ENCODE results near the gene TPGS1. TPM values are rescaled to one million over a fixed set of nuclear protein-coding genes. Genes with fewer than 3 reads are reported as not detected.

The TPGS1 gene
- total and polyA plus RNA-seq, 2 experiments from 2014 or later, result 56.2 to 67.1 TPM

- no peak overlapping the region for H3K4me3 ChIP-seq
- TF ChIP-seq CTCF (IDR thresholded peaks at IDR 0.05; ENCODE audit: low read depth, low read length), result no peak
- no peaks in the 10 kb centered on the region for H3K36me3 ChIP-seq
- H3K4me1 ChIP-seq (ENCODE audit: low read depth), result no peaks in the 10 kb centered on the region
- H3K27ac ChIP-seq, result no peak overlapping the region
- no peaks in the 10 kb centered on the region for H3K9me3 ChIP-seq (ENCODE audit: low read depth)
- DNase-seq (ENCODE audit: low read depth in 1 of 2, low spot score in 1 of 2), result no peak
- H3K27me3 ChIP-seq, result no peaks in the 10 kb centered on the region
Observed at GRCh38 chr19:560121-560520, 52.8 kb downstream of the TPGS1 start.

- no peaks in the 10 kb centered on the region for H3K9me3 ChIP-seq (ENCODE audit: low read depth)
- peak overlapping the region; percentile 75 for H3K27ac ChIP-seq
- no peaks in the 10 kb centered on the region for H3K27me3 ChIP-seq
- DNase-seq (ENCODE audit: low read depth in 1 of 2, low spot score in 1 of 2), result peak; percentile 64 to 94
- no peak overlapping the region for H3K4me3 ChIP-seq
- no peaks in the 10 kb centered on the region for H3K36me3 ChIP-seq
- no peak for TF ChIP-seq CTCF (IDR thresholded peaks at IDR 0.05; ENCODE audit: low read depth, low read length)
- peaks cover 5% of the 10 kb centered on the region for H3K4me1 ChIP-seq (ENCODE audit: low read depth)
Observed at GRCh38 chr19:566403-566802, 59.1 kb downstream of the TPGS1 start.

GRCh38 chr19:566844-567243 is 59.5 kb downstream of the TPGS1 start:
- H3K4me3 ChIP-seq, result no peak overlapping the region
- no peak for DNase-seq (ENCODE audit: low read depth in 1 of 2, low spot score in 1 of 2)
- H3K9me3 ChIP-seq (ENCODE audit: low read depth), result no peaks in the 10 kb centered on the region
- no peak for TF ChIP-seq CTCF (IDR thresholded peaks at IDR 0.05; ENCODE audit: low read depth, low read length)
- peaks cover 5% of the 10 kb centered on the region for H3K4me1 ChIP-seq (ENCODE audit: low read depth)
- no peaks in the 10 kb centered on the region for H3K27me3 ChIP-seq
- no peaks in the 10 kb centered on the region for H3K36me3 ChIP-seq
- H3K27ac ChIP-seq, result peak overlapping the region; percentile 75

GRCh38 chr19:567296-567900 is 60.1 kb downstream of the TPGS1 start:
- peak overlapping the region; percentile 75 for H3K27ac ChIP-seq
- H3K36me3 ChIP-seq, result no peaks in the 10 kb centered on the region
- no peak overlapping the region for H3K4me3 ChIP-seq
- H3K27me3 ChIP-seq, result no peaks in the 10 kb centered on the region
- no peaks in the 10 kb centered on the region for H3K9me3 ChIP-seq (ENCODE audit: low read depth)
- peaks cover 5% of the 10 kb centered on the region for H3K4me1 ChIP-seq (ENCODE audit: low read depth)
- no peak for DNase-seq (ENCODE audit: low read depth in 1 of 2, low spot score in 1 of 2)
- TF ChIP-seq CTCF (IDR thresholded peaks at IDR 0.05; ENCODE audit: low read depth, low read length), result no peak

Other genes starting within 250 kb of the TPGS1 start
- 0.07 and 0.21 TPM in 2 replicates for gene PLPP2, start 216.1 kb upstream of the TPGS1 start, total RNA-seq
- gene PLPP2, start 216.1 kb upstream of the TPGS1 start, polyA plus RNA-seq, result not detected in 2 replicates
- gene MIER2, start 162.7 kb upstream of the TPGS1 start, total RNA-seq, result 28.8 and 32.7 TPM in 2 replicates
- 47.8 and 52.9 TPM in 2 replicates for gene MIER2, start 162.7 kb upstream of the TPGS1 start, polyA plus RNA-seq
- 4.1 and 5.4 TPM in 2 replicates for gene C2CD4C, start 98.3 kb upstream of the TPGS1 start, total RNA-seq
- 3.0 and 3.4 TPM in 2 replicates for gene C2CD4C, start 98.3 kb upstream of the TPGS1 start, polyA plus RNA-seq
- 33.6 and 56.9 TPM in 2 replicates for gene SHC2, start 46.5 kb upstream of the TPGS1 start, total RNA-seq
- 39.9 and 54.6 TPM in 2 replicates for gene SHC2, start 46.5 kb upstream of the TPGS1 start, polyA plus RNA-seq
- 0.70 and 2.2 TPM in 2 replicates for gene MADCAM1, start 11.0 kb upstream of the TPGS1 start, total RNA-seq
- gene MADCAM1, start 11.0 kb upstream of the TPGS1 start, polyA plus RNA-seq, result 2.5 and 3.4 TPM in 2 replicates
- 205 and 247 TPM in 2 replicates for gene CDC34, start 24.3 kb downstream of the TPGS1 start, total RNA-seq
- 205 and 207 TPM in 2 replicates for gene CDC34, start 24.3 kb downstream of the TPGS1 start, polyA plus RNA-seq
- not detected in 2 replicates for gene GZMM, start 36.6 kb downstream of the TPGS1 start, total RNA-seq
- 0.39 TPM in 1 of 2 replicates, not detected in the other for gene GZMM, start 36.6 kb downstream of the TPGS1 start, polyA plus RNA-seq
- gene BSG, start 65.1 kb downstream of the TPGS1 start, total RNA-seq, result 826 and 1,015 TPM in 2 replicates
- 976 and 1,204 TPM in 2 replicates for gene BSG, start 65.1 kb downstream of the TPGS1 start, polyA plus RNA-seq
- gene HCN2, start 82.4 kb downstream of the TPGS1 start, total RNA-seq, result 1.0 and 2.3 TPM in 2 replicates
- gene HCN2, start 82.4 kb downstream of the TPGS1 start, polyA plus RNA-seq, result 0.34 and 0.46 TPM in 2 replicates
- 82.6 and 121 TPM in 2 replicates for gene POLRMT, start 126.0 kb downstream of the TPGS1 start, total RNA-seq
- 103 and 120 TPM in 2 replicates for gene POLRMT, start 126.0 kb downstream of the TPGS1 start, polyA plus RNA-seq
- gene FGF22, start 132.4 kb downstream of the TPGS1 start, total RNA-seq, result not detected in 2 replicates
- gene FGF22, start 132.4 kb downstream of the TPGS1 start, polyA plus RNA-seq, result 0.92 TPM in 1 of 2 replicates, not detected in the other
- 76.6 and 78.5 TPM in 2 replicates for gene RNF126, start 155.7 kb downstream of the TPGS1 start, total RNA-seq
- 88.7 and 92.1 TPM in 2 replicates for gene RNF126, start 155.7 kb downstream of the TPGS1 start, polyA plus RNA-seq
- 44.4 and 46.9 TPM in 2 replicates for gene FSTL3, start 168.9 kb downstream of the TPGS1 start, total RNA-seq
- gene FSTL3, start 168.9 kb downstream of the TPGS1 start, polyA plus RNA-seq, result 33.0 and 34.7 TPM in 2 replicates
- not detected in 2 replicates for gene PRSS57, start 188.0 kb downstream of the TPGS1 start, total RNA-seq
- gene PRSS57, start 188.0 kb downstream of the TPGS1 start, polyA plus RNA-seq, result 0.22 TPM in 1 of 2 replicates, not detected in the other
- 63.5 and 105 TPM in 2 replicates for gene PALM, start 201.4 kb downstream of the TPGS1 start, total RNA-seq
- gene PALM, start 201.4 kb downstream of the TPGS1 start, polyA plus RNA-seq, result 23.0 and 33.0 TPM in 2 replicates
- 0.18 and 1.2 TPM in 2 replicates for gene MISP, start 243.6 kb downstream of the TPGS1 start, total RNA-seq
- gene MISP, start 243.6 kb downstream of the TPGS1 start, polyA plus RNA-seq, result not detected in 2 replicates

All from cardiac muscle cell (in vitro differentiated cells and primary cell).